HG02642 (cell line): Measurements from ENCODE around the gene PYM1.
"Not testable (repeated sequence)": the region's sequence is repeated elsewhere in the genome, so short reads cannot be mapped to it uniquely, and the experiment has no call there.

ENCODE experiments used
- ATAC-seq: cut with Tn5 transposase; IDR thresholded peaks from one replicate; pipeline ENCODE4 v1.9.1; 2021; ENCODE audit warnings: mild to moderate bottlenecking; ENCODE audit not compliant: unreplicated experiment, poor library complexity

Gene PYM1

GRCh38 chr12:55915482-55915859, 12.2 kb downstream of the PYM1 start:
- ATAC-seq, result no peak

- ATAC-seq, result no peak
Observed at GRCh38 chr12:55912908-55913307, 14.8 kb downstream of the PYM1 start.

GRCh38 chr12:55909513-55909884, 18.2 kb downstream of the PYM1 start:
- ATAC-seq, result no peak

- no peak for ATAC-seq
Observed at GRCh38 chr12:55908726-55909512, 18.8 kb downstream of the PYM1 start.

- no peak for ATAC-seq
Observed at GRCh38 chr12:55906056-55906455, 21.6 kb downstream of the PYM1 start.

- ATAC-seq, result no peak
Observed at GRCh38 chr12:55901881-55902490, 25.7 kb downstream of the PYM1 start.

- ATAC-seq, result no peak
Observed at GRCh38 chr12:55899082-55899481, 28.6 kb downstream of the PYM1 start.

GRCh38 chr12:55893723-55894122, 34.0 kb downstream of the PYM1 start:
- no peak for ATAC-seq

GRCh38 chr12:55891310-55891709, 36.4 kb downstream of the PYM1 start:
- ATAC-seq, result no peak

- ATAC-seq, result no peak
Observed at GRCh38 chr12:55885113-55885512, 42.6 kb downstream of the PYM1 start.

- no peak for ATAC-seq
Observed at GRCh38 chr12:55877824-55878223, 49.9 kb downstream of the PYM1 start.

- ATAC-seq, result no peak
Observed at GRCh38 chr12:55875704-55876467, 51.8 kb downstream of the PYM1 start.

GRCh38 chr12:55874443-55874842, 53.3 kb downstream of the PYM1 start:
- ATAC-seq, result no peak

- not testable (repeated sequence) for ATAC-seq
Observed at GRCh38 chr12:55866454-55867004, 61.2 kb downstream of the PYM1 start.

GRCh38 chr12:55865327-55865726, 62.4 kb downstream of the PYM1 start:
- ATAC-seq, result no peak

- not testable (repeated sequence) for ATAC-seq
Observed at GRCh38 chr12:55862931-55863330, 64.8 kb downstream of the PYM1 start.

GRCh38 chr12:55862286-55862685, 65.4 kb downstream of the PYM1 start:
- ATAC-seq, result no peak

GRCh38 chr12:55861871-55862270, 65.8 kb downstream of the PYM1 start:
- no peak for ATAC-seq

GRCh38 chr12:55861396-55861795, 66.3 kb downstream of the PYM1 start:
- ATAC-seq, result no peak

- no peak for ATAC-seq
Observed at GRCh38 chr12:55852740-55853139, 75.0 kb downstream of the PYM1 start.
